Breast epithelium (tissue), 3 donors: ENCODE results near the gene SPIN1.

Experiments
- POLR2A ChIP-seq: fragments of 450-650 bp; IDR thresholded peaks from one replicate; pipeline ENCODE4 v1.6.1; 2016; ENCODE audit warnings: antibody characterized with exemption, mild to moderate bottlenecking, moderate library complexity
- POLR2AphosphoS5 ChIP-seq, 3 donors: sonication (generic); formaldehyde crosslinking; IDR thresholded peaks; one replicate each; pipeline ENCODE4 v1.6.1; 2017; ENCODE audit warnings: antibody characterized with exemption in 3 of 3

DNA sequence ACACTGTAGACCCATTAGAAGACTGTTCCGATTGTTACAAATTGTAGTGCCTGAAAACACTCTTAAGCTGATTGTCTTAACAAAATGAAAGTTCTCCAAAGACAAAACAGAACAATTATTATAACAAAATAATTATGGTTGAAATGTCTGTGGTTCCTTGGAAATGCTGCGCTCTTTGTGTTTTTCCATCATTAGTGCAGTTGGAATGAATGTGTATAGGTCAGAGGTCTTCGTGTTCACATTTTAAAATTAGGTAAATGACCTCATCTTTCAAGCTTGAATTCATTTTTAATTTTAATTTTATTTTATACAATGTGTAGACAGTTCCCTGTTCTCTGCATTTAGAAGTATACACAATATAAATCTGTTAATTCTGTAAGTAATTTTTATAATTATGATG, 90.0 kb downstream of the SPIN1 start:
- TF ChIP-seq POLR2A (no peak), POLR2AphosphoS5 (IDR thresholded peaks at IDR 0.05) (no peak)
